Upper lobe of left lung (tissue), 4 donors: ENCODE results near the gene ACTN4.

ENCODE experiments used
- CTCF ChIP-seq, 6 experiments: fragments of 450-650 bp in 4 of 6; fragments of 200-600 bp in 2 of 6; sonication (generic) in 2 of 6; IDR thresholded peaks; one replicate each; pipeline ENCODE4 v1.5.1; 2016 to 2019; ENCODE audit warnings: antibody characterized with exemption in 6 of 6
- POLR2A ChIP-seq, 4 donors: fragments of 450-650 bp; IDR thresholded peaks; one replicate each; pipeline ENCODE4 v1.5.1; 2016 to 2017; ENCODE audit warnings: antibody characterized with exemption in 4 of 4, mild to moderate bottlenecking in 2 of 4
- POLR2AphosphoS5 ChIP-seq, 2 donors: sonication (generic); formaldehyde crosslinking; IDR thresholded peaks; one replicate each; pipeline ENCODE4 v1.5.1; 2017; ENCODE audit warnings: antibody characterized with exemption in 2 of 2

DNA sequence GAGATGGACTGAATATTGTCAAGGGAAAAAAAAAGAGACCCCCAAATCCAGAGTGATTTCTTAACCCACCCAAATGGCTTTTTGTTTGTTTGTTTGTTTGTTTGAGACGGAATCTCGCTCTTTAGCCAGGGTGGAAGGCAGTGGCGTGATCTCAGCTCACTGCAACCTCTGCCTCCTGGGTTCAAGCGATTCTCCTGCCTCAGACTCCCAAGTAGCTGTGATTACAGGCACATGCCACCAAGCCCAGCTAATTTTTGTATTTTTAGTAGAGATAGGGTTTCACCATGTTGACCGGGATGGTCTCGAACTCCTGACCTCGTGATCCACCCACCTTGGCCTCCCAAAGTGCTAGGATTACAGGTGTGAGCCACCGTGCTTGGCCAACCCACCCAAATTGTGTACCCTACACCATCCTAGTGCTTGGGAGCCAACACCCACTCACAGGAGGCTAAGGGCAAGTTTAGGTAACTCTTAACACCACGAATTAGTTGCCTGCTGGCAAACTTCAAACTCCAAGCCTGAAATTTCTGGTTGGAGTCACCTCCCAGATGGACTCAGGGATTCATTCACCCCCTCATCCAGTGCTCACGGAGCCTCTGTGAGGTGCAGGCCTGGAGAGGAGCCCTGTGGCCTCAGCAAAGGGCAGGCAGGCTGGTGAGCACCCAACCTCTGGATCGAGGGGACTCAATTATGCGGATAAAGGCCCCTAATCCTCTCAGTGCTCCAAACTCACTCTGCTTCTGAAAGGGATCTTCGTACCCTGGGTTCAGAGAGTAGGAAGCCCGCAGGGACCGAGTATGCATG lies 37.6 kb downstream of the ACTN4 start:
- TF ChIP-seq CTCF (IDR thresholded peaks at IDR 0.05) (no peak), POLR2A (IDR thresholded peaks at IDR 0.05) (no peak), POLR2AphosphoS5 (IDR thresholded peaks at IDR 0.05) (no peak)
